Sigmoid colon (tissue), 7 donors: ENCODE results near the gene PPM1L. TPM values are rescaled to one million over a fixed set of nuclear protein-coding genes. Genes with fewer than 3 reads are reported as not detected.

Experiments used
- DNase-seq: peaks from one replicate; pipeline ENCODE4 v3.0.0-alpha.2; 2019
- H3K27ac ChIP-seq, 4 donors: fragments of 200-600 bp; sonication (generic); one replicate each; pipeline ENCODE4 v1.5.1; 2016 to 2019; ENCODE audit warnings: mild to moderate bottlenecking in 1 of 4
- H3K27me3 ChIP-seq, 3 donors: fragments of 200-600 bp; sonication (generic); one replicate each; pipeline ENCODE4 v1.5.1; 2019; ENCODE audit warnings: mild to moderate bottlenecking in 1 of 3
- H3K36me3 ChIP-seq, 4 donors: fragments of 200-600 bp; sonication (generic); one replicate each; pipeline ENCODE4 v1.5.1; 2016 to 2019
- H3K4me1 ChIP-seq, 4 donors: fragments of 200-600 bp; sonication (generic); one replicate each; pipeline ENCODE4 v1.5.1; 2017 to 2019
- H3K4me3 ChIP-seq, 4 donors: fragments of 200-600 bp; sonication (generic); one replicate each; pipeline ENCODE4 v1.5.1; 2017 to 2019; ENCODE audit warnings: mild to moderate bottlenecking in 2 of 4, moderate library complexity in 1 of 4
- H3K9me3 ChIP-seq, 4 donors: fragments of 200-600 bp in 3 of 4; sonication (generic) in 3 of 4; one replicate each; pipeline versions ENCODE4 v1.5.1 to v1.6.1; 2013 to 2019
- EP300 ChIP-seq, 4 donors: sonication (generic); formaldehyde crosslinking; IDR thresholded peaks; one replicate each; pipeline ENCODE4 v1.6.1; 2017; ENCODE audit warnings: antibody characterized with exemption in 4 of 4
- POLR2A ChIP-seq, 2 donors: fragments of 450-650 bp; IDR thresholded peaks; one replicate each; pipeline ENCODE4 v1.6.1; 2016; ENCODE audit warnings: antibody characterized with exemption in 2 of 2, mild to moderate bottlenecking in 2 of 2, moderate library complexity in 2 of 2
- POLR2AphosphoS5 ChIP-seq, 4 donors: sonication (generic); formaldehyde crosslinking; IDR thresholded peaks; one replicate each; pipeline ENCODE4 v1.6.1; 2017; ENCODE audit warnings: antibody characterized with exemption in 4 of 4
- WGBS, 2 donors: extraction: QIAGEN DNeasy Blood & Tissue Kit; methylation state at CpG; one replicate each; pipeline ENCODE4 v1.1.7; 2013; 5-methylcytosine and 5-hydroxymethylcytosine counted together
- intact Hi-C: fragments of 100-400 bp; cut with DNase I; formaldehyde crosslinking; loops from one replicate; pipeline ENCODE4 v1.15.1; 2023
- polyA plus RNA-seq, 3 donors: library from polyadenylated mRNA; stranded (reverse); fragments of 200-250 nt; gene quantifications; one replicate each; pipeline ENCODE4 v1.2.3, GENCODE V29; 2013
- total RNA-seq, 4 donors: library from RNA; depleted of rRNA; stranded (reverse); fragments of >200 nt; gene quantifications; one replicate each; pipeline ENCODE4 v1.1.0, GENCODE V29; 2016
- TF ChIP-seq, protein P1 (sequence below), 4 experiments: fragments of 450-650 bp in 3 of 4; fragments of 200-600 bp in 1 of 4; IDR thresholded peaks; one replicate each; pipeline ENCODE4 v1.5.1; 2016 to 2019; ENCODE audit warnings: antibody characterized with exemption in 4 of 4, mild to moderate bottlenecking in 3 of 4, moderate library complexity in 2 of 4
- donor health status: healthy with polysubstance abuse.
- donor health status: Bipolar disorder and iron deficiency.
- donor health status: healthy.

PPM1L gene
- total and polyA plus RNA-seq, 7 donors = 1.2 to 50.2 (median 33.2) TPM

DNA sequence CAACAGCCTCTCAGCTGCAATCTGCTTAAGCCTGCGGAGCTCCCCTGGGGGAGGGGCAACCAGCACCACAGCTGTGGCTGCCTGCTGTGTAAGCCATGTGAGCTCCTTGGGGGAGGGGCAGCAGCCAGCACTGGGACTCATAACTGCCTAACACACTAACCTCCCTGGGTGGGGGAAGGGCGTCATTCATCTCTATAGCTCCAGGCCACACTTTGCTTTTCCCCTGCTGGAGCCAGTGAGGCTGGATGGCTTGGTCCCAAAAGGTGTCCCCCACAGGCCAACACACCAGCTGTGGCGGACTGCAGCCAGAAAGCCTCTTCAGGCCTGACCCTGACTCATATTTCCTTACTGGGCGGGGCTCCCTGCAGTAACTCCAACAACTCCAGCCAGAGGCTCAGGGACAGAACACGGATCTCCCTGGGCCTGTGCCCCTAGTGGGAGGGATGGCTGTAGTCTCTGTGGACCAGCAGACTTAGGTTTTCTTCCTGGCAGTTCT, 129.8 kb downstream of the PPM1L start:
- no peak overlapping the region for H3K4me3 ChIP-seq
- no peak overlapping the region for H3K27ac ChIP-seq
- peak; percentile 88 for DNase-seq
- TF ChIP-seq EP300 (IDR thresholded peaks at IDR 0.05) = no peak
- TF ChIP-seq POLR2AphosphoS5 (IDR thresholded peaks at IDR 0.05) = peak in 1 of 4 donors; percentile 8
- no peak for TF ChIP-seq POLR2A (IDR thresholded peaks at IDR 0.05)
- TF ChIP-seq, protein P1, sequence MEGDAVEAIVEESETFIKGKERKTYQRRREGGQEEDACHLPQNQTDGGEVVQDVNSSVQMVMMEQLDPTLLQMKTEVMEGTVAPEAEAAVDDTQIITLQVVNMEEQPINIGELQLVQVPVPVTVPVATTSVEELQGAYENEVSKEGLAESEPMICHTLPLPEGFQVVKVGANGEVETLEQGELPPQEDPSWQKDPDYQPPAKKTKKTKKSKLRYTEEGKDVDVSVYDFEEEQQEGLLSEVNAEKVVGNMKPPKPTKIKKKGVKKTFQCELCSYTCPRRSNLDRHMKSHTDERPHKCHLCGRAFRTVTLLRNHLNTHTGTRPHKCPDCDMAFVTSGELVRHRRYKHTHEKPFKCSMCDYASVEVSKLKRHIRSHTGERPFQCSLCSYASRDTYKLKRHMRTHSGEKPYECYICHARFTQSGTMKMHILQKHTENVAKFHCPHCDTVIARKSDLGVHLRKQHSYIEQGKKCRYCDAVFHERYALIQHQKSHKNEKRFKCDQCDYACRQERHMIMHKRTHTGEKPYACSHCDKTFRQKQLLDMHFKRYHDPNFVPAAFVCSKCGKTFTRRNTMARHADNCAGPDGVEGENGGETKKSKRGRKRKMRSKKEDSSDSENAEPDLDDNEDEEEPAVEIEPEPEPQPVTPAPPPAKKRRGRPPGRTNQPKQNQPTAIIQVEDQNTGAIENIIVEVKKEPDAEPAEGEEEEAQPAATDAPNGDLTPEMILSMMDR (IDR thresholded peaks at IDR 0.05) = no peak
- 63 to 76% methylated on average over 5 of the region's 5 CpGs for WGBS, 2 donors
- no peaks in the 10 kb centered on the region for H3K9me3 ChIP-seq
- H3K4me1 ChIP-seq = no peaks in the 10 kb centered on the region
- H3K27me3 ChIP-seq = no peaks in the 10 kb centered on the region
- H3K36me3 ChIP-seq = no peaks in the 10 kb centered on the region
- intact Hi-C loops = no loop called here

DNA sequence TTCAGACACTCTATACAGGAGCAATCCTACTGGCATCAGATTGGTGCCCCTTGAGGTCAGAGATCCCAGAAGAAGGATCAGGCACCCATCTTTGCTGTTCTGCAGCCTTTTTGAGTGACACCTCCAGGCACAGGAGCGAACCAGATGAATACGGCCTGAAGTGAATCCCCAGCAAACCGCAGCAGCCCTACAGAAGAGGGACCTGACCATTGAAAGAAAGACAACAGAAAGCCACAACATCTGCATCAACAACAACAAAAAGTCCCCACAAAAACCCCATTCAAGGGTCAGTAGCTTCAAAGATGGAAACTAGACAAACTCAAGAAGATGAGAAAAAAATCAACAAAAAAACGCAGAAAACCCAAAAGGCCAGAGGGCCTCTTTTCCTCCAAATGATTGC, 130.4 kb downstream of the PPM1L start:
- no peaks in the 10 kb centered on the region for H3K4me1 ChIP-seq
- no peak overlapping the region for H3K27ac ChIP-seq
- TF ChIP-seq, protein P1 (IDR thresholded peaks at IDR 0.05) = no peak
- TF ChIP-seq EP300 (IDR thresholded peaks at IDR 0.05) (no peak), POLR2A (IDR thresholded peaks at IDR 0.05) (no peak), POLR2AphosphoS5 (IDR thresholded peaks at IDR 0.05) (no peak)
- H3K36me3 ChIP-seq = no peaks in the 10 kb centered on the region
- no peaks in the 10 kb centered on the region for H3K27me3 ChIP-seq
- intact Hi-C loops = no loop called here
- 80 to 88% methylated on average over 4 of the region's 4 CpGs for WGBS, 2 donors
- no peak for DNase-seq
- no peak overlapping the region for H3K4me3 ChIP-seq
- no peaks in the 10 kb centered on the region for H3K9me3 ChIP-seq

DNA sequence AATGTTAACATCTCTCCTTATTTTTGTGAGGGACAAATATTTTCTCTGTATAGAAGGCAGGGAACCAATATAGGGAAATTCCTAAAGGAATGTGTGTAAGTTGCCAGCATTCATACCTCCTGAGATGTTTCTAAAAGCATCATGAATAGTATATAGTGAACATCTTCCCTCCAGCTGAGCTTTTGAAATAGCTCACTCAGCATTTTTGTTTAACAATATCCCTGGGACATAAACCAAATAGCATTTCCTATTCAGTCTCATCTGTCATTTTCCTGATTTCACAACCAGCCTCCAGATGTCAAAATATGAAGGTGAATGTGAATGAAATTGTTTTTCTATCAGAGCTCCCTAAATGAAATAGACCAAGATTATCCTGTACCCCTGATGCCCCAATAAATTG, 137.2 kb downstream of the PPM1L start:
- Histone ChIP-seq H3K27me3 (no peaks in the 10 kb centered on the region), H3K4me3 (no peak overlapping the region), H3K9me3 (no peaks in the 10 kb centered on the region), H3K36me3 (no peaks in the 10 kb centered on the region), H3K4me1 (no peaks in the 10 kb centered on the region), H3K27ac (no peak overlapping the region)
- intact Hi-C loops = no loop called here
- no peak for DNase-seq
- TF ChIP-seq POLR2AphosphoS5 (IDR thresholded peaks at IDR 0.05) = no peak
- no peak for TF ChIP-seq POLR2A (IDR thresholded peaks at IDR 0.05)
- TF ChIP-seq, protein P1 (IDR thresholded peaks at IDR 0.05) = no peak
- TF ChIP-seq EP300 (IDR thresholded peaks at IDR 0.05) = no peak

DNA sequence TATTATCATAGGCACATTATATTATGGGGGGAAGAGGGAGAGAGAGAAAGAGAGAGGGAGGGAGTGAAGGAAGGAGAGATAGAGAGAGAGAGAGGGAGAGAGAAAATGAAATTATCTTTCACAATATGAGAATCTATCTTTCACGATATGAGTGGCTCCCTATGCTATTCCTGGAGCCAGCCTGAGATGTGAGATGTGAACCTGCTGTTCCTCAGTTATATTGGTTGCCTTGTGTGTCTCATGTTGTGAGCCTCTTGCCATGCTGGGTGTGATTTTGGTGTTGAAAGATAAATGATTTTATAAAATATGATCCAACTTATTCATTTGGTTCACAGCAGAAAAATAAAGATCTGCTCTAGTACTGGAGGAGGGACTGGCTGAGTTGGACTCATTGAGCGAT, 148.7 kb downstream of the PPM1L start:
- Histone ChIP-seq H3K36me3 (no peaks in the 10 kb centered on the region), H3K4me3 (no peak overlapping the region), H3K4me1 (no peaks in the 10 kb centered on the region), H3K27me3 (no peaks in the 10 kb centered on the region), H3K27ac (no peak overlapping the region), H3K9me3 (peaks cover 0 to 5% (median 2%) of the 10 kb centered on the region in 4 donors)
- TF ChIP-seq POLR2AphosphoS5 (IDR thresholded peaks at IDR 0.05) (no peak), EP300 (IDR thresholded peaks at IDR 0.05) (no peak), POLR2A (IDR thresholded peaks at IDR 0.05) (no peak)
- TF ChIP-seq, protein P1 (IDR thresholded peaks at IDR 0.05) = no peak
- intact Hi-C loops = no loop called here
- no peak for DNase-seq
- 93 to 95% methylated on average over 2 of the region's 2 CpGs for WGBS, 2 donors

DNA sequence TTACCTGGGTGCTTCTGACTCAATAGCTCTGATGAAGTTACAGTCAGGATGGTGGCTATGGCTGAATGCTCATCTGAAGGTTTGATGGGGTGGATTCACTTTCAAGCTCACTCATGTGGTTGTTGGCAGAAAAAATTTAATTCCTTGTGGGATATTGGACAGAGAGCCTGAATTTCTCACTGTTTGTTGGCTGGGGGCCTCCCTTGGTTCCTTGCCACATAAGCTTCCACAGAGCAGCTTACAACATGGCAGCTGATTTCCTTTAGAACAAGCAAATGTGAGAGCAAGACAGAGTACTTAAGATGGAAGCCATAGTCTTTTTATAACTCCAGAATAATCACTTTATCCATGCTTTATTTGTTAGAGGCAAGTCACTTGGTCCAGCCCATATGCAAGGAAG, 150.6 kb downstream of the PPM1L start:
- no peaks in the 10 kb centered on the region for H3K36me3 ChIP-seq
- no peaks in the 10 kb centered on the region for H3K4me1 ChIP-seq
- no peak overlapping the region for H3K27ac ChIP-seq
- no peak for TF ChIP-seq EP300 (IDR thresholded peaks at IDR 0.05)
- no peak for TF ChIP-seq POLR2AphosphoS5 (IDR thresholded peaks at IDR 0.05)
- TF ChIP-seq POLR2A (IDR thresholded peaks at IDR 0.05) = no peak
- TF ChIP-seq, protein P1 (IDR thresholded peaks at IDR 0.05) = no peak
- H3K27me3 ChIP-seq = no peaks in the 10 kb centered on the region
- H3K4me3 ChIP-seq = no peak overlapping the region
- DNase-seq = no peak
- peaks cover 0 to 5% (median 2%) of the 10 kb centered on the region in 4 donors for H3K9me3 ChIP-seq
- intact Hi-C loops = no loop called here
